ENCODE results near the gene SLF2.

DNA sequence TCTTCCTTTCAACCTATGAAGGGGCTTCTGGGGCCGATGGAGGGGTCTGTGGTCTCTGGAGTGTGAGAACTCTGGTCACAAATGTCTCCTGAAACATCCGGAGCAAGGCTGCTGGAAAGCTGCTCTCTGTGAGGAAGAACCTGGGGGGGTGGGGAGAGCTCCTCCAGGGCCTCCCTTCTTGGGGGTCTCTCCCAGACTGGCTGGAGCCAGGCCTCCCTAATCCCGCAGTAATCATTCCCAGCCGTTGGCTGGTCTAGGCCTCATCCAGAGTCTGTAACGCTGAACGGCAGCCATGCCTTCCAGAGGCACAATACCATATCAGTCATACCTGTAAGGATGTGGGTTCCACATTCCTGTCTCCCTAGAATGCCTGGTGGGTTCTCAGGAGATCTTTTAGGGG is 82.4 kb downstream of the SLF2 start:
- TF ChIP-seq, protein P1, sequence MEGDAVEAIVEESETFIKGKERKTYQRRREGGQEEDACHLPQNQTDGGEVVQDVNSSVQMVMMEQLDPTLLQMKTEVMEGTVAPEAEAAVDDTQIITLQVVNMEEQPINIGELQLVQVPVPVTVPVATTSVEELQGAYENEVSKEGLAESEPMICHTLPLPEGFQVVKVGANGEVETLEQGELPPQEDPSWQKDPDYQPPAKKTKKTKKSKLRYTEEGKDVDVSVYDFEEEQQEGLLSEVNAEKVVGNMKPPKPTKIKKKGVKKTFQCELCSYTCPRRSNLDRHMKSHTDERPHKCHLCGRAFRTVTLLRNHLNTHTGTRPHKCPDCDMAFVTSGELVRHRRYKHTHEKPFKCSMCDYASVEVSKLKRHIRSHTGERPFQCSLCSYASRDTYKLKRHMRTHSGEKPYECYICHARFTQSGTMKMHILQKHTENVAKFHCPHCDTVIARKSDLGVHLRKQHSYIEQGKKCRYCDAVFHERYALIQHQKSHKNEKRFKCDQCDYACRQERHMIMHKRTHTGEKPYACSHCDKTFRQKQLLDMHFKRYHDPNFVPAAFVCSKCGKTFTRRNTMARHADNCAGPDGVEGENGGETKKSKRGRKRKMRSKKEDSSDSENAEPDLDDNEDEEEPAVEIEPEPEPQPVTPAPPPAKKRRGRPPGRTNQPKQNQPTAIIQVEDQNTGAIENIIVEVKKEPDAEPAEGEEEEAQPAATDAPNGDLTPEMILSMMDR (conservative IDR thresholded peaks at IDR 0.05) = no peak
- TF ChIP-seq ZFX (IDR thresholded peaks at IDR 0.05) = no peak

All from C4-2B (cell line).